ENCODE measurements around the gene ADAM22. TPM values are rescaled to one million over a fixed set of nuclear protein-coding genes. Genes with fewer than 3 reads are reported as not detected.

The ADAM22 gene
- total and polyA plus RNA-seq, 12 donors: 2.3 to 35.0 (median 17.0) TPM

DNA sequence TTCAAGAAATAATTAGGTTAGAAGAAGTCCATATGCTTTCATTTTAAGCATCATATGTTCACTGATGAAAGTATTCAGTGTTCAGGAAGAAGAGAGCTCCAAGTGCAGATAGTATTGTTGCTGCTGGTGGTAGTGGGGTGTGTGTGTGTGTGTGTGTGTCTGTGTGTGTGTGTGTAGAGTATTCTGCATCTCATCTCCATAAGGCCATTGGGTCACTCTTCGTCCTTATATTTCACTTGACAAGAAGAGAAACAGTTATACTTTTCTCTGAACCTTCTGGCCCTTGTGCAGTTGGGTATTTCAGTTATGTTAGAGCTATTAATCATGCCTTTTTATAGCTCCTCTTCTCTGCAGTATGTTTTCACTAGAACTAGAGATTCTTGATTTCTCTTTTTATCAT lies 26.2 kb downstream of the ADAM22 start:
- Histone ChIP-seq H3K36me3 (replicated peaks in 1 of 2) (no peaks in the 10 kb centered on the region), H3K4me1 (replicated peaks in 1 of 2) (no peaks in the 10 kb centered on the region), H3K9me3 (replicated peaks in 1 of 3) (no peaks in the 10 kb centered on the region), H3K4me3 (no peak overlapping the region), H3K27ac (no peak overlapping the region), H3K27me3 (no peaks in the 10 kb centered on the region)
- intact Hi-C loops (cut with DNase I): no loop called here
- WGBS, 4 donors: 52 to 64% (median 56%) methylated on average over 1 of the region's 1 CpG
- TF ChIP-seq, protein P1, sequence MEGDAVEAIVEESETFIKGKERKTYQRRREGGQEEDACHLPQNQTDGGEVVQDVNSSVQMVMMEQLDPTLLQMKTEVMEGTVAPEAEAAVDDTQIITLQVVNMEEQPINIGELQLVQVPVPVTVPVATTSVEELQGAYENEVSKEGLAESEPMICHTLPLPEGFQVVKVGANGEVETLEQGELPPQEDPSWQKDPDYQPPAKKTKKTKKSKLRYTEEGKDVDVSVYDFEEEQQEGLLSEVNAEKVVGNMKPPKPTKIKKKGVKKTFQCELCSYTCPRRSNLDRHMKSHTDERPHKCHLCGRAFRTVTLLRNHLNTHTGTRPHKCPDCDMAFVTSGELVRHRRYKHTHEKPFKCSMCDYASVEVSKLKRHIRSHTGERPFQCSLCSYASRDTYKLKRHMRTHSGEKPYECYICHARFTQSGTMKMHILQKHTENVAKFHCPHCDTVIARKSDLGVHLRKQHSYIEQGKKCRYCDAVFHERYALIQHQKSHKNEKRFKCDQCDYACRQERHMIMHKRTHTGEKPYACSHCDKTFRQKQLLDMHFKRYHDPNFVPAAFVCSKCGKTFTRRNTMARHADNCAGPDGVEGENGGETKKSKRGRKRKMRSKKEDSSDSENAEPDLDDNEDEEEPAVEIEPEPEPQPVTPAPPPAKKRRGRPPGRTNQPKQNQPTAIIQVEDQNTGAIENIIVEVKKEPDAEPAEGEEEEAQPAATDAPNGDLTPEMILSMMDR (IDR thresholded peaks at IDR 0.05): no peak
- no peak for TF ChIP-seq POLR2A (IDR thresholded peaks at IDR 0.05)
- DNase-seq: no peak

DNA sequence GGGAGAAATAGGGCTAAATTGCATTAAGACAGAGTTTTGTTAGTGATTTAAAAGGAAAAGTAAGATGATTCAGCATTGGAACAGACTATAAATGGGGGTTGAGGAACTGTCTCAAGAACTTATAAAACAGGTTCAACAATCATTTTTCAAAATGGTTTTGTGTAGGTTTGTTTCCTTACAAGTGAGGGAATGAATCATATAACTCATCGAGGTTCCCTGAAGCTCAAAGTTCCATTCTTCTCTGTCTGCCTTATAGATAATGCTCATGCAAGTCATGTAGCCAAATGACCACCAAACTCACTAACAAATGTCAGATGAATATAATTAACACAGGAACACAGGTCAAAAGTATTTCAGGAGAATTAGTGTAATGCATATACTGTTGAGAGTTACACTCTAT lies 27.7 kb downstream of the ADAM22 start:
- 71 to 94% (median 80%) methylated on average over 1 of the region's 1 CpG for WGBS, 4 donors
- Histone ChIP-seq H3K36me3 (replicated peaks in 1 of 2) (no peaks in the 10 kb centered on the region), H3K27me3 (no peaks in the 10 kb centered on the region), H3K4me3 (no peak overlapping the region), H3K4me1 (replicated peaks in 1 of 2) (no peaks in the 10 kb centered on the region), H3K9me3 (replicated peaks in 1 of 3) (no peaks in the 10 kb centered on the region), H3K27ac (no peak overlapping the region)
- DNase-seq: no peak
- intact Hi-C loops (cut with DNase I): no loop called here
- TF ChIP-seq, protein P1 (IDR thresholded peaks at IDR 0.05): no peak
- no peak for TF ChIP-seq POLR2A (IDR thresholded peaks at IDR 0.05)

DNA sequence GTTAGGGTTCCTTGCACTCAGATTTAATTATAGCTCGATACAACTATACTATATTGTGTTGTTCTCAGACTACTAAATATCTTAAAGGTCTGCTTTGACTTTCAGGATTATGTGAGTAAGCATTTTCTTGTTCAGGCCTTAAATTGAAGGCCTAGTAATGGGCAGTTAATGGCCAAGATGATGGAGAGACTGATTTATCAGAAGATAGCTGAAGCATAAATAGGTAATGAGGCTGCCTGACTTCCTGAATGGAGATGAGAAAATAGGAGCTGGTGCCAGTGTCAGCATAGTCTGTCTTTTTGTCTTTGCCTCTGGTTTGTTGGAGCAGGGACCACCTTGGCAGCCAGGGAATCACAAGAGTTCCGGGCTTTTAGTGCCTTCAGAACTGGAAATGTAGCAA lies 32.2 kb downstream of the ADAM22 start:
- no peak for DNase-seq
- TF ChIP-seq POLR2A (IDR thresholded peaks at IDR 0.05): no peak
- TF ChIP-seq, protein P1 (IDR thresholded peaks at IDR 0.05): no peak
- Histone ChIP-seq H3K9me3 (replicated peaks in 1 of 3) (no peaks in the 10 kb centered on the region), H3K27ac (no peak overlapping the region), H3K4me1 (replicated peaks in 1 of 2) (no peaks in the 10 kb centered on the region), H3K36me3 (replicated peaks in 1 of 2) (no peaks in the 10 kb centered on the region), H3K27me3 (no peaks in the 10 kb centered on the region), H3K4me3 (no peak overlapping the region)
- intact Hi-C loops (cut with DNase I): no loop called here
- WGBS, 4 donors: 82 to 92% (median 88%) methylated on average over 2 of the region's 2 CpGs

DNA sequence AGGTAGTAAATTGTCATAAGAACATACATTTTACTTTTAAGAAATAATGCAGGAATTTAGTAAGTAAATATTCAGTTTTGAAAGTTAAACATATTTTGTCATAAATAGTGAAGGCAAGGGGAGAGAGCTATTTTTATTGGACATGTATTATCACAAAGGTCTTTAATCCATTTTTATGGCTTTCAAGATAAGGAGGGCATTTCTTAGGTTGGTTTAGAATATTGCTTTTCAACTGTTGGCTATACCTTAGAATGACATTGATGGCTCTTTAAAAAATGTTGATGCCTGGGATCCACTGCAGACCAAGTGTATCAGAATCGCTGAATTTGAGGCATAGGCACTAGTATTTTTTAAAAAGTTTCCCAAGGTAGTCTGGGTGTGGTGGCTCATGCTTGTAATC lies 34.0 kb downstream of the ADAM22 start:
- no peak for DNase-seq
- Histone ChIP-seq H3K4me1 (replicated peaks in 1 of 2) (no peaks in the 10 kb centered on the region), H3K36me3 (replicated peaks in 1 of 2) (no peaks in the 10 kb centered on the region), H3K9me3 (replicated peaks in 1 of 3) (no peaks in the 10 kb centered on the region), H3K27ac (no peak overlapping the region), H3K27me3 (no peaks in the 10 kb centered on the region), H3K4me3 (no peak overlapping the region)
- 92 to 100% (median 95%) methylated on average over 1 of the region's 1 CpG for WGBS, 4 donors
- TF ChIP-seq, protein P1 (IDR thresholded peaks at IDR 0.05): no peak
- no peak for TF ChIP-seq POLR2A (IDR thresholded peaks at IDR 0.05)
- intact Hi-C loops (cut with DNase I): no loop called here
